Upper lobe of left lung (tissue), 6 donors: Measurements from ENCODE around the gene CCDC57. TPM values are rescaled to one million over a fixed set of nuclear protein-coding genes. Genes with fewer than 3 reads are reported as not detected.

Source experiments
- ATAC-seq, 2 donors: fragments of 200-7000 bp; cut with Tn5 transposase; one replicate each; pipeline ENCODE4 v1.9.1; 2022; ENCODE audit warnings: mild to moderate bottlenecking in 2 of 2, moderate library complexity in 2 of 2; ENCODE audit not compliant: low FRiP score in 2 of 2
- DNase-seq, 2 donors: peaks; one replicate each; pipeline ENCODE4 v3.0.0-alpha.2; 2019 to 2020
- H3K27ac ChIP-seq, 4 donors: fragments of 200-600 bp; sonication (generic); one replicate each; pipeline ENCODE4 v1.5.1; 2016 to 2019
- H3K27me3 ChIP-seq, 4 donors: fragments of 200-600 bp; sonication (generic); one replicate each; pipeline ENCODE4 v1.5.1; 2017 to 2019
- H3K36me3 ChIP-seq, 4 donors: fragments of 200-600 bp; sonication (generic); one replicate each; pipeline ENCODE4 v1.5.1; 2016 to 2019
- H3K4me1 ChIP-seq, 4 donors: fragments of 200-600 bp; sonication (generic); one replicate each; pipeline ENCODE4 v1.5.1; 2018 to 2019
- H3K4me3 ChIP-seq, 4 donors: fragments of 200-600 bp; sonication (generic); one replicate each; pipeline ENCODE4 v1.5.1; 2017 to 2019; ENCODE audit warnings: mild to moderate bottlenecking in 2 of 4, moderate library complexity in 1 of 4
- H3K9me3 ChIP-seq, 4 donors: fragments of 200-600 bp; sonication (generic); one replicate each; pipeline ENCODE4 v1.5.1; 2018 to 2019
- EP300 ChIP-seq, 4 donors: sonication (generic); formaldehyde crosslinking; IDR thresholded peaks; one replicate each; pipeline ENCODE4 v1.5.1; 2017; ENCODE audit warnings: antibody characterized with exemption in 4 of 4, control low read depth in 2 of 4
- POLR2A ChIP-seq, 4 donors: fragments of 450-650 bp; IDR thresholded peaks; one replicate each; pipeline ENCODE4 v1.5.1; 2016 to 2017; ENCODE audit warnings: antibody characterized with exemption in 4 of 4, mild to moderate bottlenecking in 2 of 4
- POLR2AphosphoS5 ChIP-seq, 2 donors: sonication (generic); formaldehyde crosslinking; IDR thresholded peaks; one replicate each; pipeline ENCODE4 v1.5.1; 2017; ENCODE audit warnings: antibody characterized with exemption in 2 of 2
- WGBS, 2 donors: methylation state at CpG; one replicate each; pipeline ENCODE4 v1.1.5; 2017 to 2018; 5-methylcytosine and 5-hydroxymethylcytosine counted together
- total RNA-seq, 6 donors: library from RNA; depleted of rRNA in 4 of 6; stranded (reverse); fragments of >200 nt in 4 of 6; gene quantifications; one replicate each; pipeline versions ENCODE4 v1.1.0 to v1.2.1, GENCODE V29; 2016 to 2021
- TF ChIP-seq, protein P1 (sequence below), 6 experiments: fragments of 450-650 bp in 4 of 6; fragments of 200-600 bp in 2 of 6; sonication (generic) in 2 of 6; IDR thresholded peaks; one replicate each; pipeline ENCODE4 v1.5.1; 2016 to 2019; ENCODE audit warnings: antibody characterized with exemption in 6 of 6
- donor health status: DM: no; HTN: no; CAD: no; lungs with moderate emphysema.
- donor health status: DM: no; HTN: yes; CAD: no; lungs with severe emphysema.

Gene CCDC57
- total RNA-seq, 6 donors from 2014 or later, result 52.9 to 204 (median 71.8) TPM

DNA sequence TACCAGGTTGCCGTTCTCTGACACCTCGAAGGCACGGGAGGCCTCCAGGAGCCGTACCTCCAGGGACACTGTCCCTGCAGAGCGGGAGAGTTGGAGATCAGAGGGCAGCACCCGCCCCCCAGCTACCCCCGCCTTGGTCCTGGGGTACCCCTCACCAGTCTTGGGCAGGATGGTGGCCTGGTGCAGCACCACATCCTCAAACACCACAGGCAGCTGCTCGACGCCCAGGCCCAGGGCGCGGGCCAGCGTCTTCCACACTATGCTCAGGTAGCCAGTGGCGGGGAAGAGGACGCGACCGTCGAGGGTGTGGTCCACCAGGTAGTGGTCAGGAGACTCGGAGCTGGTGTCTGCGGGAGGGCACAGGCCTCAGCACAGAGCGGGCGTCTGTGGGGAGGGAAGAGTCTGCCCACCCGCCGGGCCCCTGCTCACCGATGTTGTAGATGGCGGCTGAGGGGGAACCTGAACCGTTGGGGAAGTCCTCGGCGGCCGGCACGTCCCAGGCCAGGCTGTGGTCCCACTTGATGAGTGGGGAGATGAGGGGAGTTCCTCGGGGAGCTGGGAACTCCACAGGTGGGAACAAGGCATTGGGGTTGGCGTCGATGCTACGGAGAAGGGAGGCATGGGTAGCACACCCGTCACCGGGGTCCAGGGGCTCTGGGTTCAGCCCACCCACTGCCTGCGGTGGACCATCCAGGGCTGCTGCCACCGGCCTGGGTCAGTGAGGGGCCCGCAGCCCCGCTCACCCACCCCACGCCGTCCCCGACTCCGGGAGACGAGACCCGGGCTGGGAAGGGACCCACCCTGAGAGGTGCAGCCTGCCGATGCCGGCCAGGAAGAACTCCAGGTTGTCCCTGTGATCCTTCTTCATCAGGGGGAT lies 124.4 kb downstream of the CCDC57 start:
- ATAC-seq (no peak), DNase-seq (peak in 1 of 2 donors; percentile 79)
- Histone ChIP-seq H3K27me3 (no peaks in the 10 kb centered on the region), H3K27ac (no peak overlapping the region), H3K36me3 (peaks cover 90 to 100% (median 100%) of the 10 kb centered on the region in 4 donors), H3K9me3 (no peaks in the 10 kb centered on the region), H3K4me3 (no peak overlapping the region), H3K4me1 (peaks cover 0 to 9% (median 4%) of the 10 kb centered on the region in 4 donors)
- WGBS, 2 donors, result 94 to 95% methylated on average over 23 to 36 of the region's 48 CpGs
- TF ChIP-seq POLR2AphosphoS5 (IDR thresholded peaks at IDR 0.05), result no peak
- TF ChIP-seq, protein P1, sequence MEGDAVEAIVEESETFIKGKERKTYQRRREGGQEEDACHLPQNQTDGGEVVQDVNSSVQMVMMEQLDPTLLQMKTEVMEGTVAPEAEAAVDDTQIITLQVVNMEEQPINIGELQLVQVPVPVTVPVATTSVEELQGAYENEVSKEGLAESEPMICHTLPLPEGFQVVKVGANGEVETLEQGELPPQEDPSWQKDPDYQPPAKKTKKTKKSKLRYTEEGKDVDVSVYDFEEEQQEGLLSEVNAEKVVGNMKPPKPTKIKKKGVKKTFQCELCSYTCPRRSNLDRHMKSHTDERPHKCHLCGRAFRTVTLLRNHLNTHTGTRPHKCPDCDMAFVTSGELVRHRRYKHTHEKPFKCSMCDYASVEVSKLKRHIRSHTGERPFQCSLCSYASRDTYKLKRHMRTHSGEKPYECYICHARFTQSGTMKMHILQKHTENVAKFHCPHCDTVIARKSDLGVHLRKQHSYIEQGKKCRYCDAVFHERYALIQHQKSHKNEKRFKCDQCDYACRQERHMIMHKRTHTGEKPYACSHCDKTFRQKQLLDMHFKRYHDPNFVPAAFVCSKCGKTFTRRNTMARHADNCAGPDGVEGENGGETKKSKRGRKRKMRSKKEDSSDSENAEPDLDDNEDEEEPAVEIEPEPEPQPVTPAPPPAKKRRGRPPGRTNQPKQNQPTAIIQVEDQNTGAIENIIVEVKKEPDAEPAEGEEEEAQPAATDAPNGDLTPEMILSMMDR (IDR thresholded peaks at IDR 0.05), result no peak
- TF ChIP-seq EP300 (IDR thresholded peaks at IDR 0.05), result no peak
- TF ChIP-seq POLR2A (IDR thresholded peaks at IDR 0.05), result no peak

DNA sequence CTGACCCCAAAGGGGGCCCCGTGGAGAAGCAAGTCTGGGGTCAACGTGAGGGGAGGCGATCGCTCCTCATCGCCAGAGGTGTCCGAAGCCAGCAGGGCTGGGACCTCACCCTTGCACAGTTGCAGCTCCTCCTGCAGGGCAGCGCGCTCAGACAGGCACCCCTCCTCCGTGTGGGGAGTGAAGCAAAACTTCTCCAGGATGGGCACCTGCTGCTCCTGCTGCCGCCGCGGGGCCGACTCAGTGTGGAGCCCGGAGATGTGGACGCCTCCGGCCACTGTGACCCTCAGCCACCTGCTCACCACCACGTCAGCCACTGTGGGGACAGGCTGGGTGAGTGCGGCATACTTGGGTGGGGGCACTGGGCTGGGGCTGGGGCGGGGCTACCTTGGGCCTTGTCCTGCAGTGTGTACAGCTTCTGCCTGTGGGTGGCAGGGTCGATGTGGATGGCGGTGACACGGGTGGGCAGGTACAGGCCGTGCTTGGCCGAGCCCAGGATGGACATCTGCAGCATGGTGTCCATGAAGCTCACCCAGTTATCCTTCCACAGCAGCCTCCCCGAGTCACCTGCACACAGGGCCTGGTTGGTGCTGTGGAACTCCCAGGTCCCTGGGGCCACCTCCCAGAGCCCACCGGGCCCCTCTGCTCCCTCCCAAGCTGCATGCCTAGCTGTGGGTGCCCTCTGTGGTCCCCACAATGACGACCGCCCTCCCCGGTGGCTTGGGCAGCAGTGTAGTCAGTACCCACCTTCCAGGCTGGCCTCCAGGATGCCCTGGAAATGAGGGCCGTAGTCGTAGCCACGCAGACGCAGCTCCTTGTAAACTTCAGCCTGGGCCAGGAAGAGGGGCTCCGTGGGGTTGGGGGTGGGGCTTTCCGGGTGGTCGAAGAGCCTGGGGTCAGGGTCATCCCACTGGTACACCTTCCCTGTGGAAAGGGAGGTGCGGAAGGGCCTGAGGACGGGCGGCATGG lies 125.4 kb downstream of the CCDC57 start:
- Histone ChIP-seq H3K36me3 (peaks cover 92 to 100% (median 100%) of the 10 kb centered on the region in 4 donors), H3K27ac (no peak overlapping the region), H3K27me3 (no peaks in the 10 kb centered on the region), H3K4me1 (peaks cover 0 to 6% (median 2%) of the 10 kb centered on the region in 4 donors), H3K9me3 (no peaks in the 10 kb centered on the region), H3K4me3 (no peak overlapping the region)
- WGBS, 2 donors, result 89 to 95% methylated on average over 11 to 35 of the region's 39 CpGs
- DNase-seq (peak in 1 of 2 donors; percentile 81), ATAC-seq (no peak)
- TF ChIP-seq, protein P1 (IDR thresholded peaks at IDR 0.05), result no peak
- no peak for TF ChIP-seq POLR2AphosphoS5 (IDR thresholded peaks at IDR 0.05)
- no peak for TF ChIP-seq EP300 (IDR thresholded peaks at IDR 0.05)
- TF ChIP-seq POLR2A (IDR thresholded peaks at IDR 0.05), result no peak

DNA sequence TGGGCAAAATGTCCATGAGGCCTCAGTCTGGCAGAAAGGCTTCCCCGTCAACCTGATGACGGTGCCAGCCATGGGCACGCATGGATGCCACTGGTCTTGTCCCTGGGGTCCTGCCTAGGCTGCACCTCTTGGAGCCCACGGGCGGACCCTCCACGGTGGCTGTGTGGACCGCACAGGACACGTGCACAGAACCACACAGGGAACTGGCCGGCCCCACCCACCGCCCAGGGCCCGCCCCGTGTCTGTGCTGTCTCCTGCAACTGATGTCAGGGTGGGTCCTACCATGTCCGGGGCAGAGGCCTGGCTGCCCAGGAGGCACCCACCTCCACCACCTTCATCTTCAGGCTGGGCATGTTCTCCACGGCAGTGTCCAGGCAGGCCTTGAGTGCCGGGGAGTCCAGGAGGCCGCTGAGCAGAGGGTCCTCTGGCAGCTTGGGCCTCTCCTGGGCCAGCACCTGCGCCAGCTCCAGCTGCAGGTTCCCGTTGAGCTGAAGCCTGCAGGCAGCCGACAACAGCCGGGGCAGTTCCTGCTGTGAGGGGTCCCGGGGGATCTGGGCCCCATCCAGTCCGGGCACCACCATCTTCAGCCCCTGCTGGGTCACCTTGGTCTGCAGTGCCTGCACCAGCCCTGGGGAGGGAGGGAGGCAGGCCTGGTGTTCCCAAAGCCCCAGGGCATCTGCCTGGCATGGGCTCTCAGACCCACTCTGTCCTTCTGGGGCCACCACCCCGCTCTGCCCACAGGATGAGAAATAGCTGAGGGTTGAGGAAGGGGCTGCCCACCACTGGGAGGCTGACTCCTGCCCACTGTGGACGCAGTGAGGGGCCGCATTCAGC lies 126.5 kb downstream of the CCDC57 start:
- no peaks in the 10 kb centered on the region for H3K9me3 ChIP-seq
- DNase-seq, result peak in 1 of 2 donors; percentile 76
- H3K4me3 ChIP-seq, result no peak overlapping the region
- H3K4me1 ChIP-seq, result no peaks in the 10 kb centered on the region
- no peak for ATAC-seq
- WGBS, 2 donors, result 96 to 100% methylated on average over 2 to 23 of the region's 25 CpGs
- TF ChIP-seq POLR2A (IDR thresholded peaks at IDR 0.05) (no peak), POLR2AphosphoS5 (IDR thresholded peaks at IDR 0.05) (no peak)
- TF ChIP-seq, protein P1 (IDR thresholded peaks at IDR 0.05), result no peak
- H3K27ac ChIP-seq, result no peak overlapping the region
- peaks cover 93 to 100% (median 99%) of the 10 kb centered on the region in 4 donors for H3K36me3 ChIP-seq
- H3K27me3 ChIP-seq, result no peaks in the 10 kb centered on the region

DNA sequence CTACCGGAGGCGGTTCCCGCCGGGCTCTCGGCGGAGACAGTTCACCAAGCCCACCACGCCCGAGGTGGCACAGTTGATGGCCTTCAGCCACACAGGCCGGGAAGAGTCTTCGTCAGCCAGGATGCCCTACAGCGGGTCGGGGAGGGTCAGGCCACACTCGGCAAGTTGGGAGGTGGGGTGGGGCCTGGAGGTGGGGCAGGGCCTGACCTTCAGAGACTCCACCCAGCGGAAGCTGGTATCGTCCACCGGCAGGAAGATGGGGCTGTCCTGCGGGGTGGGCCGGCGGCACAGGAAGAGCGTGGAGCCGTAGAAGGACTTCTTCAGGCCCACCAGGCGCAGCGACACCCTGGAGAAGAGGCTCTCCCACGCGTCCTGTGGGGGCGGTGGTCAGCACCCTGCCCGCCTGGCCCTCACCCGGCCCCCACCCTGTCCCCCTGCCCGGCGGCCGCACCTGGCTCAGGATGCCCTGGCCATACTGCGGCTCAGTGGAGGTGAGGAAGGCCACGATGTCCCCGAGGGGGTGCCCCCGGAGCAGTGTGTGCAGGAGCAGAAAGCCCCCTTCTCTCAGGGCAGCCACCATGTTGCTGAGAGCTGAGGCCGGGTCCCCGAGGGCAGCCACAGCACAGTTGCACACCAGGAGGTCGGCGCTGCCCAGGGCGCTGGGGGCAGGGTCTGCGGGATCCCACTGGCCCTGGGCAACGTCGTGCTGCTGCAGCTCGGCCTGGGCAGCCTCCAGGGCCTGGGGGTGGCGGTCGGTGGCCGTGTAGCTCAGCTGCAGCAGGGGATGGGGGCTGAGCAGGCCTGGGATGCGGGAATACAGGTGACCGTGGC lies 127.4 kb downstream of the CCDC57 start:
- ATAC-seq, result no peak
- 88 to 96% methylated on average over 25 to 26 of the region's 49 CpGs for WGBS, 2 donors
- TF ChIP-seq EP300 (IDR thresholded peaks at IDR 0.05), result no peak
- TF ChIP-seq POLR2A (IDR thresholded peaks at IDR 0.05), result no peak

More for the DNA sequence above, 127.4 kb downstream of the CCDC57 start:
- Histone ChIP-seq H3K4me3 (no peak overlapping the region), H3K36me3 (peaks cover 92 to 100% (median 99%) of the 10 kb centered on the region in 4 donors), H3K27ac (no peak overlapping the region), H3K27me3 (no peaks in the 10 kb centered on the region), H3K4me1 (no peaks in the 10 kb centered on the region), H3K9me3 (no peaks in the 10 kb centered on the region)
- DNase-seq, result peak in 1 of 2 donors; percentile 78
